HepG2 (cell line): Measurements from ENCODE around the gene DAPP1. TPM values are rescaled to one million over a fixed set of nuclear protein-coding genes. Genes with fewer than 3 reads are reported as not detected.

ENCODE experiments used
- ATAC-seq: fragments of 200-7000 bp; cut with Tn5 transposase; 3 replicates; pipeline ENCODE4 v1.9.1; 2020; ENCODE audit warnings: mild to moderate bottlenecking, moderate library complexity
- BruUV-seq: library from RNA; stranded (reverse); fragments of 400-500 nt; replicated peaks from 2 replicates; lab custom pipeline; 2021; lab: Mats Ljungman, UMichigan
- CTCF ChIA-PET: fragments of 300-600 bp; formaldehyde crosslinking; extraction: SDS; loops from one replicate; lab custom pipeline; 2021; ENCODE audit warnings: low total read pairs, inconsistent platforms, low intra/inter-chr PET ratio; lab: Yijun Ruan, JAX
- POLR2A ChIA-PET: fragments of 350-600 bp; sonication (Branson Sonifier 250); formaldehyde crosslinking; loops from one replicate; lab custom pipeline; 2020; ENCODE audit warnings: antibody characterized with exemption, inconsistent platforms; lab: Yijun Ruan, JAX
- DNase-seq: peaks from one replicate; pipeline ENCODE4 v3.0.0-alpha.2; 2015; ENCODE audit warnings: low spot score
- FAIRE-seq: peaks from 3 replicates; lab custom pipeline; 2011; peaks lifted over from hg19 to GRCh38; lab: Jason Lieb, UNC
- H2AFZ ChIP-seq: one replicate; pipeline ENCODE4 v1.6.1; 2011; ENCODE audit warnings: low read length, inconsistent platforms
- H3K27ac ChIP-seq: fragments of 300-600 bp; 3 replicates; pipeline ENCODE4 v1.8.0; 2011; ENCODE audit warnings: mixed run types, mild to moderate bottlenecking, mixed read lengths, low read length, inconsistent platforms; ENCODE audit not compliant: insufficient read depth; ENCODE audit errors: extremely low read length
- H3K27me3 ChIP-seq, 2 experiments: fragments of 200-600 bp in 1 of 2; 2 replicates in 1 of 2; 3 replicates in 1 of 2; pipeline versions ENCODE4 v1.6.0 to v1.8.0; 2011; ENCODE audit warnings: low read length in 2 of 2, mild to moderate bottlenecking in 2 of 2, moderate library complexity in 2 of 2, inconsistent platforms in 1 of 2; ENCODE audit not compliant: insufficient read depth in 2 of 2, control insufficient read depth in 1 of 2
- H3K36me3 ChIP-seq, 2 experiments: fragments of 200-600 bp in 1 of 2; replicated peaks in 1 of 2; 2 replicates in 1 of 2; 3 replicates in 1 of 2; pipeline versions ENCODE4 v1.5.1 to v1.8.0; 2011; ENCODE audit warnings: low read length in 2 of 2, inconsistent platforms in 1 of 2; ENCODE audit not compliant: insufficient read depth in 2 of 2, control insufficient read depth in 1 of 2
- H3K4me1 ChIP-seq: 2 replicates; pipeline ENCODE4 v1.5.1; 2012; ENCODE audit warnings: low read length, inconsistent platforms; ENCODE audit not compliant: insufficient read depth
- H3K4me2 ChIP-seq: 2 replicates; pipeline ENCODE4 v1.6.0; 2011; ENCODE audit warnings: low read depth, low read length, inconsistent platforms
- H3K4me3 ChIP-seq, 3 experiments: fragments of 200-600 bp in 1 of 3; sonication (generic), shearing (Covaris generic) in 1 of 3; replicated peaks in 1 of 3; 2 replicates each; pipeline ENCODE4 v1.5.1; 2011 to 2016; ENCODE audit warnings: low read length in 3 of 3, inconsistent platforms in 2 of 3, low read depth in 2 of 3, mild to moderate bottlenecking in 2 of 3, control low read depth in 1 of 3, mixed read lengths in 1 of 3; ENCODE audit not compliant: insufficient read depth in 1 of 3
- H3K79me2 ChIP-seq: one replicate; pipeline ENCODE4 v1.6.1; 2011; ENCODE audit warnings: low read length, inconsistent platforms; ENCODE audit not compliant: insufficient read depth
- H3K9ac ChIP-seq: 2 replicates; pipeline ENCODE4 v1.6.0; 2011; ENCODE audit warnings: mild to moderate bottlenecking, low read depth, low read length, inconsistent platforms; ENCODE audit not compliant: insufficient read depth
- H3K9me3 ChIP-seq: 2 replicates; pipeline ENCODE4 v1.5.1; 2012; ENCODE audit warnings: mild to moderate bottlenecking, low read length
- H4K20me1 ChIP-seq: 2 replicates; pipeline ENCODE4 v1.6.0; 2011; ENCODE audit warnings: inconsistent platforms, mild to moderate bottlenecking, low read length, moderate library complexity; ENCODE audit not compliant: insufficient read depth
- ARID3A ChIP-seq: IDR thresholded peaks from 2 replicates; pipeline ENCODE4 v1.6.1; 2012; ENCODE audit warnings: low read depth, low read length, improper control_type of control experiment
- GLI4 ChIP-seq: sonication (generic); formaldehyde crosslinking; IDR thresholded peaks from 2 replicates; pipeline ENCODE4 v1.5.1; 2020; ENCODE audit warnings: missing genetic modification reagents, mild to moderate bottlenecking, moderate library complexity, borderline replicate concordance
- GPN1 ChIP-seq: sonication (generic); formaldehyde crosslinking; IDR thresholded peaks from 2 replicates; pipeline ENCODE4 v1.5.1; 2020; ENCODE audit warnings: missing genetic modification reagents, borderline replicate concordance
- HHEX ChIP-seq: IDR thresholded peaks from 2 replicates; pipeline ENCODE4 v1.6.1; 2016; ENCODE audit warnings: control low read depth
- HMG20A ChIP-seq: IDR thresholded peaks from 2 replicates; pipeline ENCODE4 v1.6.1; 2016; ENCODE audit warnings: borderline replicate concordance
- KLF6 ChIP-seq: IDR thresholded peaks from 2 replicates; pipeline ENCODE4 v1.8.0; 2016; ENCODE audit warnings: missing biosample characterization, missing genetic modification reagents
- NFIB ChIP-seq: sonication (generic); formaldehyde crosslinking; IDR thresholded peaks from 2 replicates; pipeline ENCODE4 v1.9.0; 2021; ENCODE audit warnings: missing genetic modification reagents, mild to moderate bottlenecking, borderline replicate concordance
- PITX1 ChIP-seq: sonication (generic); formaldehyde crosslinking; IDR thresholded peaks from 2 replicates; pipeline ENCODE4 v1.5.1; 2020; ENCODE audit warnings: mild to moderate bottlenecking, missing genetic modification reagents
- RBM39 ChIP-seq: fragments of 200-400 bp; formaldehyde crosslinking; IDR thresholded peaks from one replicate; pipeline ENCODE4 v1.6.1; 2018; ENCODE audit warnings: antibody characterized with exemption, mild to moderate bottlenecking, low read depth, low read length; ENCODE audit not compliant: poor library complexity, severe bottlenecking
- RNF2 ChIP-seq: fragments of 450-650 bp; conservative IDR thresholded peaks from 2 replicates; pipeline ENCODE4 v1.6.1; 2016; ENCODE audit warnings: low read depth
- THRA ChIP-seq: sonication (generic); formaldehyde crosslinking; IDR thresholded peaks from 2 replicates; pipeline ENCODE4 v1.4.0; 2020; ENCODE audit warnings: missing genetic modification reagents, borderline replicate concordance
- TRIM24 ChIP-seq: sonication (generic); formaldehyde crosslinking; IDR thresholded peaks from 2 replicates; pipeline ENCODE4 v1.8.0; 2022; ENCODE audit warnings: mild to moderate bottlenecking, missing genetic modification reagents
- ZBTB49 ChIP-seq: sonication (generic); formaldehyde crosslinking; IDR thresholded peaks from 2 replicates; pipeline ENCODE4 v1.4.0; 2020; ENCODE audit warnings: missing genetic modification reagents, borderline replicate concordance
- ZFP36 ChIP-seq: fragments of 150-350 bp; IDR thresholded peaks from 2 replicates; pipeline ENCODE4 v1.6.1; 2018; ENCODE audit warnings: borderline replicate concordance, low read length, low read depth; ENCODE audit not compliant: partially characterized antibody
- ZFP91 ChIP-seq: sonication (generic); formaldehyde crosslinking; IDR thresholded peaks from 2 replicates; pipeline ENCODE4 v1.9.0; 2022; ENCODE audit warnings: missing genetic modification reagents, mild to moderate bottlenecking, borderline replicate concordance
- ZFX ChIP-seq: sonication (generic); formaldehyde crosslinking; IDR thresholded peaks from 2 replicates; pipeline ENCODE4 v1.4.0; 2020; ENCODE audit warnings: mild to moderate bottlenecking, low read depth, missing genetic modification reagents, moderate library complexity
- ZSCAN5A ChIP-seq: sonication (generic); formaldehyde crosslinking; IDR thresholded peaks from 2 replicates; pipeline ENCODE4 v1.8.0; 2022; ENCODE audit warnings: mild to moderate bottlenecking, missing genetic modification reagents, borderline replicate concordance
- in situ Hi-C: cut with HindIII; loops from 2 replicates; pipeline ENCODE4 v1.10.0; 2017; ENCODE audit warnings: low pct_unique_long_range_greater_than_20kb; ENCODE audit not compliant: extremely low pct_ligation_motif_present
- intact Hi-C: fragments of 100-400 bp; cut with micrococcal nuclease; formaldehyde crosslinking; loops from one replicate; pipeline ENCODE4 v1.10.0; 2022; ENCODE audit not compliant: unreplicated experiment
- polyA plus RNA-seq, 8 experiments: library from polyadenylated mRNA; depleted of rRNA in 3 of 8; stranded (reverse) in 7 of 8; unstranded in 1 of 8; fragments of >200 nt; fragmentation: Illumina TruSeq in 4 of 8; extraction: Trizol in 4 of 8; gene quantifications; 2 replicates each; pipeline versions ENCODE4 v1.2.1 to v1.2.3, GENCODE V29; 2011 to 2016; ENCODE audit warnings: low read depth in 4 of 8, missing spikeins in 1 of 8, mixed read lengths in 1 of 8; ENCODE audit not compliant: insufficient read depth in 1 of 8
- total RNA-seq, 5 experiments: library from RNA; depleted of rRNA; stranded (reverse); fragments of >200 nt; fragmentation: Illumina TruSeq; extraction: Trizol; gene quantifications; 2 replicates each; pipeline ENCODE4 v1.2.3, GENCODE V29; 2016; ENCODE audit warnings: low read depth in 1 of 5

Gene DAPP1
- total and polyA plus RNA-seq, 2 of the 13 experiments (the other 11 are each of a cell fraction or from before 2014, with no cell fraction given), result not detected

GRCh38 chr4:99843413-99843812 is 26.8 kb downstream of the DAPP1 start:
- FAIRE-seq, result no peak
- POLR2A ChIA-PET, result no interaction called here
- no peak for TF ChIP-seq HHEX (CRISPR knock-in tag)
- TF ChIP-seq KLF6 (CRISPR knock-in tag), result no peak
- TF ChIP-seq GPN1 (CRISPR knock-in tag), result no peak
- no peak for TF ChIP-seq THRA
- TF ChIP-seq GLI4, result no peak
- no peak for TF ChIP-seq TRIM24
- no peak for TF ChIP-seq NFIB (CRISPR knock-in tag)
- TF ChIP-seq ARID3A, result no peak
- no peak for TF ChIP-seq ZBTB49 (CRISPR knock-in tag)
- no peak for TF ChIP-seq PITX1 (CRISPR knock-in tag)
- no peak for TF ChIP-seq RBM39
- TF ChIP-seq ZFP36, result no peak
- no peak for TF ChIP-seq ZFX (CRISPR knock-in tag)
- TF ChIP-seq ZSCAN5A (CRISPR knock-in tag), result no peak
- no peak for TF ChIP-seq RNF2
- TF ChIP-seq ZFP91 (CRISPR knock-in tag), result no peak
- TF ChIP-seq HMG20A (CRISPR knock-in tag), result no peak

More at GRCh38 chr4:99843413-99843812, 26.8 kb downstream of the DAPP1 start:
- no peaks in the 10 kb centered on the region for H3K4me1 ChIP-seq
- no peak overlapping the region for H3K9ac ChIP-seq
- no peaks in the 10 kb centered on the region for H3K79me2 ChIP-seq
- CTCF ChIA-PET, result no interaction called here
- no peak overlapping the region for H2AFZ ChIP-seq
- H3K4me3 ChIP-seq, result no peak overlapping the region
- no peak overlapping the region for H3K4me2 ChIP-seq
- BruUV-seq, result no TSS peak
- in situ Hi-C loops (no loop called here), intact Hi-C loops (no loop called here)
- DNase-seq (no peak), ATAC-seq (no peak)
- no peak overlapping the region for H3K27ac ChIP-seq
- H3K27me3 ChIP-seq, result no peaks in the 10 kb centered on the region; a peak in 1 of 5 replicates
- H3K36me3 ChIP-seq, result no peaks in the 10 kb centered on the region
- H3K9me3 ChIP-seq, result no peaks in the 10 kb centered on the region
- no peaks in the 10 kb centered on the region for H4K20me1 ChIP-seq
